ENCODE measurements around the gene SLC2A1.

The SLC2A1 gene

DNA sequence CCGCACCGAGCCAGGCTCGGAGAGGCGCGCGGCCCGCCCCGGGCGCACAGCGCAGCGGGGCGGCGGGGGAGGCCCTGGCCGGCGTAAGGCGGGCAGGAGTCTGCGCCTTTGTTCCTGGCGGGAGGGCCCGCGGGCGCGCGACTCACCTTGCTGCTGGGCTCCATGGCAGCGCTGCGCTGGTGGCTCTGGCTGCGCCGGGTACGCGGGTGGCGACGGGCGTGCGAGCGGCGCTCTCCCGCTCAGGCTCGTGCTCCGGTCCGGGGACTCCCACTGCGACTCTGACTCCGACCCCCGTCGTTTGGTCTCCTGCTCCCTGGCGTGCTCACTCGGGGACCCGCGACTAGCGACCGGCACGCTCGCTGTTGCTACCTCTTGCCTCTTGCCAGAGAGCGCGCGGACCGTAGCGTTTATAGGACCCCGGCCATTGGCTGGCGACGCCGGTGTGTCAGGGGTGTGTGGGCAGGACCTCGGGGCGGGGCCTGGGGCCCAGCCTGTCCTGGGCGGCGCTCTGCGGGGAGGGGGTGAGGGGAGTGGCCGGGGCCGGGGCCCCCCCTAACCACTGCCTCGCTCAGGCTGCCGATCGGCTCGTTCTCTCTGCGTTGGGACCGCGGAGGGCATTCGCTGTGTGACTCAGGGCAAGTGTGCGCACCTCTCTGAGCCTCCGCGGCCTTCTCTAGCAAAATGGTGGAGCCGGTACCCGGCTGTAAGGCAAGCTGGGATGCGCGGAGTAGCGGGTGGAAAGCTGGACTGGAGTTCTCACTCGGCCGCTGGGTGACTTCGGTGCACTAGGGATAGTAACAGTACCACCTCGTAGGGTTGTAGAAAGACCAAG, at the start of gene SLC2A1:
Gene SLC2A1 (minus strand): TSS at position 381 of the 832 bp plus-strand sequence. CDS start 217 bp downstream, at position 164.
- CTCF ChIA-PET, result interaction anchor here (1.1 kb wide), 1 partner anchor 115 kb away, joined by 3 read pairs; no protein-coding TSS in a partner anchor

DNA sequence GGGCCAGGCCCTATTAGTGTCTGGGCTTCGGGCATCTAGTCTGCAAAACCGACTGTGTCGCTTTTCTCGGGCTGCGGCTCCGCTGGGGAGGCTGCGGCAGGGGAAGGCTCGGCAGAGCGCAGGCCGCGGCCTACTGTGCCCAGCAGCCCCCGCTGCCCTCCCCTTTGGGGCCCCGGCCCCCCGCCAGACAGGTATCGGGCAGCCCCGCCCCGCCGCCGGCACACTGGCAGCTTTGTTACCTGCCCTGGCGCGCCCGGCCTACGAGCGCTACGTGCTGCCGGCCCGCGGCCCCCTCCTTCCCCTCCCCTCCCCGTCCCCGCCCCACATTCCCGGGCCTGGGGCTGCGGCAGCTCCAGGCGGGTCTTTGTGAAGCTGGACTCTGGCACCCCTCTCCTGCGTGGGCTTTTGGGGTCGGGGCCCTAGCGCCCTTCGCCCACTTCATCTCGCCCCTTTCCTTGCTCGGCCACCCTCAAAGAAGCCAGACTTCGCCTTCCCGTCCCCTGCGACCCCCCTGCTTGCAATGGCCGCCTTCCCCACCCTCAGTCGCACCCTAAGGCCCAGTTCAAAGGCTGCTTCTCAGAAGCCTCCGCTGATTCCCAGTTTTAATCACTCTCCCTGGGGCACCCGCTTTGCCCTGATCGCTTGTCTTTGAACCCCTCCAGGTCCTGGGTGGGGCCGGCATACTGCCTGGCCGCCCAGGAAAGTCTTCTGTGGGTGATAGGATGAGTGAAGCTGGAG, 48.9 kb upstream of the SLC2A1 start:
- peak overlapping the region; percentile 46 for H3K27ac ChIP-seq
- POLR2A ChIA-PET (ENCODE audit: low non-redundant PET), result no interaction called here
- TF ChIP-seq, protein P1, sequence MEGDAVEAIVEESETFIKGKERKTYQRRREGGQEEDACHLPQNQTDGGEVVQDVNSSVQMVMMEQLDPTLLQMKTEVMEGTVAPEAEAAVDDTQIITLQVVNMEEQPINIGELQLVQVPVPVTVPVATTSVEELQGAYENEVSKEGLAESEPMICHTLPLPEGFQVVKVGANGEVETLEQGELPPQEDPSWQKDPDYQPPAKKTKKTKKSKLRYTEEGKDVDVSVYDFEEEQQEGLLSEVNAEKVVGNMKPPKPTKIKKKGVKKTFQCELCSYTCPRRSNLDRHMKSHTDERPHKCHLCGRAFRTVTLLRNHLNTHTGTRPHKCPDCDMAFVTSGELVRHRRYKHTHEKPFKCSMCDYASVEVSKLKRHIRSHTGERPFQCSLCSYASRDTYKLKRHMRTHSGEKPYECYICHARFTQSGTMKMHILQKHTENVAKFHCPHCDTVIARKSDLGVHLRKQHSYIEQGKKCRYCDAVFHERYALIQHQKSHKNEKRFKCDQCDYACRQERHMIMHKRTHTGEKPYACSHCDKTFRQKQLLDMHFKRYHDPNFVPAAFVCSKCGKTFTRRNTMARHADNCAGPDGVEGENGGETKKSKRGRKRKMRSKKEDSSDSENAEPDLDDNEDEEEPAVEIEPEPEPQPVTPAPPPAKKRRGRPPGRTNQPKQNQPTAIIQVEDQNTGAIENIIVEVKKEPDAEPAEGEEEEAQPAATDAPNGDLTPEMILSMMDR (conservative IDR thresholded peaks at IDR 0.05; ENCODE audit: low read depth), result no peak
- CTCF ChIA-PET, result no interaction called here
- no peak for DNase-seq (ENCODE audit: low spot score)

More for the DNA sequence above, at the start of gene SLC2A1:
- TF ChIP-seq, protein P1 (conservative IDR thresholded peaks at IDR 0.05; ENCODE audit: low read depth), result no peak
- POLR2A ChIA-PET (ENCODE audit: low non-redundant PET), result interaction anchor here (0.6 kb wide), 1 partner anchor 100 kb away, joined by 3 read pairs; no protein-coding TSS in a partner anchor
- peak; percentile 93 for DNase-seq (ENCODE audit: low spot score)
- H3K27ac ChIP-seq, result peak within 1 kb of the TSS; percentile 90

DNA sequence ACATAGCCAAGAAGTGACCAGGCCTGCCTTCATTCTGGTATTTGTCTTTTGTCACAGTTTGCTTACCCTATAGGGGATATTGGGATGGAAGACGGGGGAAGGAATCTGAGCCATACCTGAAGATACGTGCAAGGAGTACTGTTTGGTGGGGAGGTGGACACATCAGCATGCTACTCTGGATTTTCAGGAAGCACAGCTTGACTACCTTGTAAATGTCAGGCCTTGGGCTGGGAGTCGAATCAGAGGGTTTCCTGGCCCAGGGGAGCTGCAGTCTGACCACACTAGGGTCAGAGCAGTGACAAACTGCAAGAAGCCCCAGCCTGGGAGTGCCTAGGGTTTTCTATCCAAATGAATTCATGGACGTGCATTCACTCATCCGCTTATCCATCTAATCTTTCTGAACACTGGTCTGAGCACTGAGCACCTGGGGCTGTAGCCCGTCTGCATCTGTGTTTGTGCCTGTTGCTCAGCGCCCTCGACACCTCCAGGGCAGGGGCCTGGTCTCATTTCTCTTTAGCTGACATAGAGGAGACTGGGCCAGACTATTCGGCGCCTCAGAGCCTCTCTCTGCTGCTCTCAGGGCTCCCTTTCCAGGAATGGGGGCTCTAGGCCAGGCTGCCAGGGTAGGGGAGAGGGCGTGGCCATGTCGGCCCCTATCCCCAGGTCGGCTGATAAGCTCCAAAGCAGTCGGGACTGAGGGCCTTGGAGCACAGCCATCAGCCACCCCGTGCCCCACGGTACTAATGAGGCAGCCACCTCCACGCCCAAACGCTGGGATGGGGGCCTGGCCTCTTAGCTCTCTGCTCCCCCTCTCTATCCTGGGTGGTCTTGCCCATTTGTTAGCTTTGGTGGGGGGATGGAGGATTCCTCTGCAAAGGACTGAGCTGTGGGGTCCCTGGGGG, 47.0 kb upstream of the SLC2A1 start:
- POLR2A ChIA-PET (ENCODE audit: low non-redundant PET), result no interaction called here
- no peak for DNase-seq (ENCODE audit: low spot score)
- H3K27ac ChIP-seq, result peak overlapping the region; percentile 14
- TF ChIP-seq, protein P1 (conservative IDR thresholded peaks at IDR 0.05; ENCODE audit: low read depth), result no peak
- CTCF ChIA-PET, result interaction anchor here (0.6 kb wide), 1 partner anchor 409 kb away, joined by 3 read pairs; no protein-coding TSS in a partner anchor

DNA sequence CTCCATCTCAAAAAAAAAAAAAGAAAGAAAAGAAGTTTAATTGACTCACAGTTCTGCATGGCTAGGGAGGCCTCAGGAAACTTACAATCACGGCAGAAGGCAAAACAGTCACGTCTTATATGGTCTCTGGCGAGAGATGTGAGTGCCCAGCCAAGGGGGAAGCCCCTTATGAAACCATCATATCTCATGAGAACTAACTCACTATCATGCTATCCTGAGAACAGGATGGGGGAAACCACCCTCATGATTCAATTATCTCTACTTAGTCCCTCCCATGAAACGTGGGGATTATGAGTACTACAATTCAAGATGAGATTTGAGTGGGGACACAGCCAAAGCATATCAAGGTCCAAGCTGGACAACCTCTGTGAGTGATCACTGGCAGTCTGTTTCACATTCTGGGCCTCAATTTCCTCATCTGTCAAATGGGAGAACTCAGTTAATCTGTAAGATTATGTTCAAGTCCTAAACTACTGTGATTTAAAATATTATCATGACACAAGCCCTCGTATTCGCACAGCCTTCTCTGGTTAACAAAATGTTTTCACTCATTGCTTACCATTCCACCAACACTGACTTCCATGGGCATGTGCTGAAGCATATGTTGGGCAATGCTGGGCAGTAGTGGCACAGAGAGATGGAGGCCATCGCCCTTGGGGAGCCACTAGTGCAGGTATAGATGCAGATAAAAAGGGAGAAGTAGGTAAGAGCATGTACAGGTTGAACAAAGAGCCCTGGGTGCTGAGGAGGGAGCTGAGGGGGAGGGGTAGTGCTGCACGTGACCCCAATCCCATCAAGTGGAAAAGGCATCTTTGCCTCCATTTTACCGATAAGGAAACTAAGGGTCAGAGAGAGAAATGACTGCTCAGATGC, 46.2 kb upstream of the SLC2A1 start:
- no peak for DNase-seq (ENCODE audit: low spot score)
- POLR2A ChIA-PET (ENCODE audit: low non-redundant PET), result no interaction called here
- CTCF ChIA-PET, result no interaction called here
- H3K27ac ChIP-seq, result no peak overlapping the region
- TF ChIP-seq, protein P1 (conservative IDR thresholded peaks at IDR 0.05; ENCODE audit: low read depth), result no peak

DNA sequence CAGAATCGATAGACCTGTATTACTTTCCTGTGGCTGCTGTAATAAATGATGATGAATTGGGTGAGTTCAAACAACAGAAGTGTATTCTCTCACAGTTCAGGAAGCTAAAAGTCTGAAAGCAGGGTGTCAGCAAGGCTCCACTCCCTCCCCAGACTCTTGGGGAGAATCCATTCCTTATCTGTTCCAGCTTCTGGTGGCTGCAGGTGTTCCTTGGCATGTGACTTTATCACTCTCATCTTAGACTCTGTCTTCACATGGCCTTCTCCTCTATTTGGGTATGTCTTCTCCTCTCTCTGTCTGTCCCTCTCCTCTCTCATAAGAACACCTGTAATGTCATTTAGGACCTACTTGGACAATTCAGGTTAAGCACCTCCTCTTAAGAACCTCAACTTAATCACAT, 44.1 kb upstream of the SLC2A1 start:
- TF ChIP-seq, protein P1 (conservative IDR thresholded peaks at IDR 0.05; ENCODE audit: low read depth), result no peak
- CTCF ChIA-PET, result interaction anchor here (0.6 kb wide), 1 partner anchor 845 kb away, joined by 3 read pairs; no protein-coding TSS in a partner anchor
- POLR2A ChIA-PET (ENCODE audit: low non-redundant PET), result no interaction called here
- H3K27ac ChIP-seq, result no peak overlapping the region
- no peak for DNase-seq (ENCODE audit: low spot score)
